ENCODE measurements around the gene CSNK1A1.

Gene CSNK1A1

DNA sequence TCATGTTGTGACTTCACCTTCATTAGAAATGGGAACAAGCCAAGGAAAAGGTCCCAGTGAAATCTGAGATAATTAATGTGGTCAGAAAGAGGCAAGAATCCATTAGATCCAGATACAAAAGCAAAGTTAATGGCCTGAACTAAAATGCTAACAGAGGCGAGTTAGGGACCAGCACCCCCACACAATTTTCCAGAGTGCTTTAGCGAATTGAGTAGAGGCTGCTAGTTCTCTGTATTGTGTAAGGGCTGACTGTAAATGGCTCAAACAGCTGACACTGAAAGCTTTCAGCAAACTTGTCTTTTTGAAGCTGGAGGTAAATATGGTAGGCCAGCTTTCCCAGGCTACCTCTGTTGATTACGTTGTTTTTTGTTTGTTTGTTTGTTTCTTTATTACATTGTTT is 75.5 kb downstream of the CSNK1A1 start:
- Histone ChIP-seq H3F3A (ENCODE audit: low read depth) (no peaks in the 10 kb centered on the region), H3K4me3 (ENCODE audit: low read length, poor library complexity, severe bottlenecking) (no peak overlapping the region), H3K79me2 (ENCODE audit: insufficient read depth, low read length) (no peaks in the 10 kb centered on the region), H3K36me3 (ENCODE audit: insufficient read depth, low read length) (no peaks in the 10 kb centered on the region), H3K4me2 (ENCODE audit: low read depth, low read length, poor library complexity, severe bottlenecking) (no peak overlapping the region), H2AFZ (ENCODE audit: low read length) (no peak overlapping the region), H3K27me3 (ENCODE audit: insufficient read depth, low read length, poor library complexity, severe bottlenecking) (no peaks in the 10 kb centered on the region), H3K9me3 (ENCODE audit: insufficient read depth, low read depth, low read length) (no peaks in the 10 kb centered on the region), H3K9me2 (replicated peaks; ENCODE audit: low read depth, low read length) (no peaks in the 10 kb centered on the region), H3K4me1 (ENCODE audit: insufficient read depth, low read length, poor library complexity, severe bottlenecking) (no peaks in the 10 kb centered on the region), H4K20me1 (ENCODE audit: insufficient read depth, low read length, poor library complexity, severe bottlenecking) (no peaks in the 10 kb centered on the region), H3K9ac (ENCODE audit: low read depth, low read length, poor library complexity, severe bottlenecking) (no peak overlapping the region)
- TF ChIP-seq, protein P1, sequence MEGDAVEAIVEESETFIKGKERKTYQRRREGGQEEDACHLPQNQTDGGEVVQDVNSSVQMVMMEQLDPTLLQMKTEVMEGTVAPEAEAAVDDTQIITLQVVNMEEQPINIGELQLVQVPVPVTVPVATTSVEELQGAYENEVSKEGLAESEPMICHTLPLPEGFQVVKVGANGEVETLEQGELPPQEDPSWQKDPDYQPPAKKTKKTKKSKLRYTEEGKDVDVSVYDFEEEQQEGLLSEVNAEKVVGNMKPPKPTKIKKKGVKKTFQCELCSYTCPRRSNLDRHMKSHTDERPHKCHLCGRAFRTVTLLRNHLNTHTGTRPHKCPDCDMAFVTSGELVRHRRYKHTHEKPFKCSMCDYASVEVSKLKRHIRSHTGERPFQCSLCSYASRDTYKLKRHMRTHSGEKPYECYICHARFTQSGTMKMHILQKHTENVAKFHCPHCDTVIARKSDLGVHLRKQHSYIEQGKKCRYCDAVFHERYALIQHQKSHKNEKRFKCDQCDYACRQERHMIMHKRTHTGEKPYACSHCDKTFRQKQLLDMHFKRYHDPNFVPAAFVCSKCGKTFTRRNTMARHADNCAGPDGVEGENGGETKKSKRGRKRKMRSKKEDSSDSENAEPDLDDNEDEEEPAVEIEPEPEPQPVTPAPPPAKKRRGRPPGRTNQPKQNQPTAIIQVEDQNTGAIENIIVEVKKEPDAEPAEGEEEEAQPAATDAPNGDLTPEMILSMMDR (conservative IDR thresholded peaks at IDR 0.05; ENCODE audit: low read length): no peak
- TF ChIP-seq EZH2phosphoT487 (IDR thresholded peaks at IDR 0.05; ENCODE audit: borderline replicate concordance): no peak

DNA sequence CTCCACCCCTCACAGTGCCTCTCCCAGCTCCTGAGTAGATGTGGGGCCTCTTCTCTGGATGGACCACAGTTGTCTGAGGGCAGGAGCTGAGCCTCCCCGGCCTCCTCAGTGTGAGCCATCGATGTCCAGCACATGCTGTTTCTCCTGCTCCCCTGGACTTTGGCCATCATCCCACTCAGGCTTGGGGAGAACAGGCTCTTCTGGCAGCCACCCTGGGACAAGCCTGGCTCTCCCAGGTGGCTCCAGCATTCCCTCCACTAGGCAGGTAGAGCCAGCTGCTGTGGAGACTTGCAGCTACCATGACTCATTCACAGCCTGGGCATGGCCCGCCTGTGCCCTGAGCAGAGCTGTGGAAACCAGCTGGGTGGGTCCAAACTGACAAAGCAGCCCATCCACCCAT is 77.0 kb downstream of the CSNK1A1 start:
- no peak overlapping the region for H3K4me2 ChIP-seq (ENCODE audit: low read depth, low read length, poor library complexity, severe bottlenecking)
- no peaks in the 10 kb centered on the region for H3K27me3 ChIP-seq (ENCODE audit: insufficient read depth, low read length, poor library complexity, severe bottlenecking)
- no peaks in the 10 kb centered on the region for H3K79me2 ChIP-seq (ENCODE audit: insufficient read depth, low read length)
- H2AFZ ChIP-seq (ENCODE audit: low read length): no peak overlapping the region
- no peak overlapping the region for H3K4me3 ChIP-seq (ENCODE audit: low read length, poor library complexity, severe bottlenecking)
- H3K9me2 ChIP-seq (replicated peaks; ENCODE audit: low read depth, low read length): no peaks in the 10 kb centered on the region
- TF ChIP-seq, protein P1 (conservative IDR thresholded peaks at IDR 0.05; ENCODE audit: low read length): no peak
- TF ChIP-seq EZH2phosphoT487 (IDR thresholded peaks at IDR 0.05; ENCODE audit: borderline replicate concordance): no peak
- no peaks in the 10 kb centered on the region for H3F3A ChIP-seq (ENCODE audit: low read depth)
- no peaks in the 10 kb centered on the region for H4K20me1 ChIP-seq (ENCODE audit: insufficient read depth, low read length, poor library complexity, severe bottlenecking)
- H3K9ac ChIP-seq (ENCODE audit: low read depth, low read length, poor library complexity, severe bottlenecking): no peak overlapping the region
- no peaks in the 10 kb centered on the region for H3K9me3 ChIP-seq (ENCODE audit: insufficient read depth, low read depth, low read length)
- H3K36me3 ChIP-seq (ENCODE audit: insufficient read depth, low read length): no peaks in the 10 kb centered on the region
- H3K4me1 ChIP-seq (ENCODE audit: insufficient read depth, low read length, poor library complexity, severe bottlenecking): no peaks in the 10 kb centered on the region

DNA sequence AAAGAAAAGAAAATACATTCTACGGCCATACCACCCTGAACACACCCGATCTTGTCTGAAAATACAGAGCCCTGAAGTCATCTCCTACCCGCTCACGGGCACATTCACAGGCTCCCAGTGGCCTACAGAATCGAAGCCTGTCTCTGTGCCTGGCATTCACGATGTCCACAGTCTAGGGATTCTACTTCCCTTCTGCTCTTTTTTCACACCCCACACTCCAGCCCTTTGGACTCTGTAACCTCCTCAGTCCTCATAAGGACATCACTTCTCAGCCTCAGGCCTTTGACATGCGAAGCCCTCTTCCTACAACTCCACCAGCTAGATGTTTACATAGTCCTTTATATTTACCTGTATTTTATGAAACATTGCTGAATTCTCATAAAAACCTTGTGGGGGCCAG is 77.8 kb downstream of the CSNK1A1 start:
- Histone ChIP-seq H2AFZ (ENCODE audit: low read length) (no peak overlapping the region), H3K4me2 (ENCODE audit: low read depth, low read length, poor library complexity, severe bottlenecking) (no peak overlapping the region), H3K79me2 (ENCODE audit: insufficient read depth, low read length) (no peaks in the 10 kb centered on the region), H3F3A (ENCODE audit: low read depth) (no peaks in the 10 kb centered on the region), H3K36me3 (ENCODE audit: insufficient read depth, low read length) (no peaks in the 10 kb centered on the region), H3K4me1 (ENCODE audit: insufficient read depth, low read length, poor library complexity, severe bottlenecking) (no peaks in the 10 kb centered on the region), H3K27me3 (ENCODE audit: insufficient read depth, low read length, poor library complexity, severe bottlenecking) (no peaks in the 10 kb centered on the region), H3K4me3 (ENCODE audit: low read length, poor library complexity, severe bottlenecking) (no peak overlapping the region), H4K20me1 (ENCODE audit: insufficient read depth, low read length, poor library complexity, severe bottlenecking) (no peaks in the 10 kb centered on the region), H3K9me3 (ENCODE audit: insufficient read depth, low read depth, low read length) (no peaks in the 10 kb centered on the region), H3K9me2 (replicated peaks; ENCODE audit: low read depth, low read length) (no peaks in the 10 kb centered on the region), H3K9ac (ENCODE audit: low read depth, low read length, poor library complexity, severe bottlenecking) (no peak overlapping the region)
- no peak for TF ChIP-seq EZH2phosphoT487 (IDR thresholded peaks at IDR 0.05; ENCODE audit: borderline replicate concordance)
- TF ChIP-seq, protein P1 (conservative IDR thresholded peaks at IDR 0.05; ENCODE audit: low read length): no peak

Measured in Loucy (cell line).